ENCODE measurements around the gene MMP7.

The MMP7 gene

GRCh38 chr11:102487214-102487613 is 43.3 kb downstream of the MMP7 start:
- DNase-seq (ENCODE audit: low spot score), result no peak
- in situ Hi-C loops (cut with MboI; ENCODE audit: low sequenced_read_pairs, unreplicated experiment), result loop anchor here (25.0 kb wide), 1 partner anchor 100 kb away; no protein-coding TSS in a partner anchor
- TF ChIP-seq, protein P1, sequence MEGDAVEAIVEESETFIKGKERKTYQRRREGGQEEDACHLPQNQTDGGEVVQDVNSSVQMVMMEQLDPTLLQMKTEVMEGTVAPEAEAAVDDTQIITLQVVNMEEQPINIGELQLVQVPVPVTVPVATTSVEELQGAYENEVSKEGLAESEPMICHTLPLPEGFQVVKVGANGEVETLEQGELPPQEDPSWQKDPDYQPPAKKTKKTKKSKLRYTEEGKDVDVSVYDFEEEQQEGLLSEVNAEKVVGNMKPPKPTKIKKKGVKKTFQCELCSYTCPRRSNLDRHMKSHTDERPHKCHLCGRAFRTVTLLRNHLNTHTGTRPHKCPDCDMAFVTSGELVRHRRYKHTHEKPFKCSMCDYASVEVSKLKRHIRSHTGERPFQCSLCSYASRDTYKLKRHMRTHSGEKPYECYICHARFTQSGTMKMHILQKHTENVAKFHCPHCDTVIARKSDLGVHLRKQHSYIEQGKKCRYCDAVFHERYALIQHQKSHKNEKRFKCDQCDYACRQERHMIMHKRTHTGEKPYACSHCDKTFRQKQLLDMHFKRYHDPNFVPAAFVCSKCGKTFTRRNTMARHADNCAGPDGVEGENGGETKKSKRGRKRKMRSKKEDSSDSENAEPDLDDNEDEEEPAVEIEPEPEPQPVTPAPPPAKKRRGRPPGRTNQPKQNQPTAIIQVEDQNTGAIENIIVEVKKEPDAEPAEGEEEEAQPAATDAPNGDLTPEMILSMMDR (IDR thresholded peaks at IDR 0.05; ENCODE audit: borderline replicate concordance, control extremely low read depth, extremely low read depth, insufficient read depth, missing control alignments), result no peak

GRCh38 chr11:102486584-102486983 is 44.0 kb downstream of the MMP7 start:
- in situ Hi-C loops (cut with MboI; ENCODE audit: low sequenced_read_pairs, unreplicated experiment), result loop anchor here (25.0 kb wide), 1 partner anchor 99 kb away; no protein-coding TSS in a partner anchor
- no peak for DNase-seq (ENCODE audit: low spot score)
- TF ChIP-seq, protein P1 (IDR thresholded peaks at IDR 0.05; ENCODE audit: borderline replicate concordance, control extremely low read depth, extremely low read depth, insufficient read depth, missing control alignments), result no peak

DNA sequence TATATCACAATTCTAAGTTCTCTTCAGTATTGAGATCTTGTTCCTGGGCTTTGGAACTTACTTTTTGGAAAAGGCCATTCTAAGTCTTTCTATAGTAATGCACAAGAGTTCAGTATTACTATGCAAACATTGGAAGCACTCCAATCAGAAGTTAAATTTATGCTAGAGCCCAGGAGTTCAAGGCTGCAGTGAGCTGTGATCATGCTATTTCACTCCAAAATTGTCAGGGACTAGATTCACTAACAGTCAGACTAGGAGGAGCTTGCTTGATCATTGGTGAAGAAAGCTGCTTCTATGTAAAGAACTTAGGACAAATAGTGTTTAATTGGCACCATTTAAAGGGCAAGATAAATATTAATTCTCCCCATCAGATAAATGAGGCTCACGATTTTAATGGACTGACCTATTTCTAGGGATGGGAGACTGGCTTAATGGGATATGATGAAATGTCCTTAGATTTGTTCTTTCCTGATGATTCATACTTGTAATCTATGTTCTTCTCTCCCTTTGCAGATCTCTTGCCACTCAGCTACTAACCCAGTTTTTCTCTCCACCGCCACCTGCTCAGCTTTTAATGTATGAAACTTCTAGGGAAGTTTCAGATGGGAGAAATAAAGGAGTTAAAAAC is 45.3 kb downstream of the MMP7 start:
- TF ChIP-seq, protein P1 (IDR thresholded peaks at IDR 0.05; ENCODE audit: borderline replicate concordance, control extremely low read depth, extremely low read depth, insufficient read depth, missing control alignments), result no peak
- DNase-seq (ENCODE audit: low spot score), result no peak
- in situ Hi-C loops (cut with MboI; ENCODE audit: low sequenced_read_pairs, unreplicated experiment), result loop anchor here (25.0 kb wide), 1 partner anchor 98 kb away; no protein-coding TSS in a partner anchor

- TF ChIP-seq, protein P1 (IDR thresholded peaks at IDR 0.05; ENCODE audit: borderline replicate concordance, control extremely low read depth, extremely low read depth, insufficient read depth, missing control alignments), result no peak
- in situ Hi-C loops (cut with MboI; ENCODE audit: low sequenced_read_pairs, unreplicated experiment), result loop anchor here (25.0 kb wide), 1 partner anchor 95 kb away; no protein-coding TSS in a partner anchor
- no peak for DNase-seq (ENCODE audit: low spot score)
Observed at GRCh38 chr11:102482433-102482832, 48.1 kb downstream of the MMP7 start.

DNA sequence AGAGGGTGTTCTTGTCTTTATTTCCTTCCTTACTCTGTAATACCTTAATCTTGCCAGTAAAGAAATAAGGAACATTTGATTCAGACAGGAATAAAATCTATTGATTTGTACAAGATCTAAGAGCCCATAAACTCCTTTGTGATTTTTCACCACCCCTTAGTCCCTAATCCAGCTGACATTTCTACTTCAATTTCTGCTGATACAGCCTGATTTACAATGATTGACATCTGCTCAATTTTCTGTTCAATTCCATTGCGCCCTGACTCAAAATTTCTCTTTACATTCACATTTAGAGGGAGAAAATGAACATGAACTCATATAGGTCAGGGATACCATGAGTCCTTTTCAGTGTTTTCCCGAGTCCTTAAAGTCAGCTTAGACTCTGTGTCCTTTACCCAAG is 50.8 kb downstream of the MMP7 start:
- in situ Hi-C loops (cut with MboI; ENCODE audit: low sequenced_read_pairs, unreplicated experiment), result loop anchor here (25.0 kb wide), 1 partner anchor 92 kb away; no protein-coding TSS in a partner anchor
- no peak for DNase-seq (ENCODE audit: low spot score)
- TF ChIP-seq, protein P1 (IDR thresholded peaks at IDR 0.05; ENCODE audit: borderline replicate concordance, control extremely low read depth, extremely low read depth, insufficient read depth, missing control alignments), result no peak

DNA sequence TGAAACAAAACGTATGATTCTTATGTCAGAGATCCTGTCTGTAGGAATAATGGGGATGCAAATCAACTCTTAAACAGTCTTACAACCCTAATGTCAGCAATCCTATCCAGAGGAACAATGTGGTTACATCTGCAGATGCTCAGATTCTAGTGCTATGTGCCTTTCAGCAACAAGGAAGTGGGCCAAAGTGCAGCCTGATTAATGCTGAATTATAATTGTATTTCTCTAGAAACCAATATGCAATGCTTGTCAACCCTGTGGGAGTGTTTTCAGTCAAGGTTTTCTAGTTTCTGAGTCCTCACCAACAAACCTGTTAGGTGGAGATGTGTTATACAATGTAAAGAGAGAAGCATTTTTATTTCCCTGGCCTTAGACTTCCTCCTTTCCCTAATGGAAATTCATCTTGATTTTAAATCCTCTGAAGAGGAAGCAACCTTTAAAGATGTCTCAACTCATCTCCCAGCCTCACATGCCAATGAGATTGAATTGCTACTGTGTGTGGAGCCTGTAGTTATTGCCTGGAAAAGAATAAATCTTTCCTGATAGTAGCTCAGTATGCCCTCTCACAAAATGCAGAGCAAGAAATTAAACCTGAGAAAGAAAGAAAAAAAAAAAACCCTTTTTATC is 51.8 kb downstream of the MMP7 start:
- DNase-seq (ENCODE audit: low spot score), result no peak
- TF ChIP-seq, protein P1 (IDR thresholded peaks at IDR 0.05; ENCODE audit: borderline replicate concordance, control extremely low read depth, extremely low read depth, insufficient read depth, missing control alignments), result no peak
- in situ Hi-C loops (cut with MboI; ENCODE audit: low sequenced_read_pairs, unreplicated experiment), result loop anchor here (25.0 kb wide), 1 partner anchor 91 kb away; no protein-coding TSS in a partner anchor

Measured in GM13976 (cell line).